GM10266 (cell line): ENCODE data around the gene IREB2.
A peak's percentile ranks its signal among the peaks of the same experiment; 100 is the strongest.

ENCODE experiments used
- DNase-seq: peaks from one replicate; pipeline ENCODE4 v3.0.0; 2012; ENCODE audit errors: extremely low spot score
- CTCF ChIP-seq: IDR thresholded peaks from 2 replicates; pipeline ENCODE4 v1.5.1; 2012; ENCODE audit warnings: mild to moderate bottlenecking, low read depth; ENCODE audit not compliant: control insufficient read depth, insufficient read depth; ENCODE audit errors: missing control alignments

Gene IREB2

GRCh38 chr15:78437107-78437761 lies 782 bp upstream of the IREB2 start:
- no peak for TF ChIP-seq CTCF
- peak; percentile 39 for DNase-seq

- DNase-seq: peak; percentile 35
- TF ChIP-seq CTCF: peak; percentile 14
These were observed 736 bp downstream of the IREB2 start for GRCh38 chr15:78438619-78439285.

- DNase-seq: no peak
- TF ChIP-seq CTCF: no peak
These were observed 2.7 kb downstream of the IREB2 start for GRCh38 chr15:78440375-78441373.

- DNase-seq: no peak
- TF ChIP-seq CTCF: no peak
These were observed 6.2 kb downstream of the IREB2 start for GRCh38 chr15:78444255-78444654.

GRCh38 chr15:78445875-78446274 lies 7.9 kb downstream of the IREB2 start:
- TF ChIP-seq CTCF: no peak
- DNase-seq: no peak

GRCh38 chr15:78446551-78446950 lies 8.5 kb downstream of the IREB2 start:
- TF ChIP-seq CTCF: no peak
- DNase-seq: no peak
